ENCODE measurements around the gene TGFB2.

- no peak for TF ChIP-seq CTCF (IDR thresholded peaks at IDR 0.05)
- no peak for TF ChIP-seq POLR2A (IDR thresholded peaks at IDR 0.05)
These were observed 140.2 kb downstream of the TGFB2 start for GRCh38 chr1:218485241-218485928.

Data from thyroid gland (tissue), 4 donors.